NCI-H1048 (cell line): ENCODE measurements around the gene RAB3B.
A peak's percentile ranks its signal among the peaks of the same experiment; 100 is the strongest.
"Not testable (repeated sequence)": the region's sequence is repeated elsewhere in the genome, so short reads cannot be mapped to it uniquely, and the experiment has no call there.

Experiments
- DNase-seq: peaks from one replicate; lab custom pipeline; 2025; lab: John Stamatoyannopoulos, UW

RAB3B gene, protein sequence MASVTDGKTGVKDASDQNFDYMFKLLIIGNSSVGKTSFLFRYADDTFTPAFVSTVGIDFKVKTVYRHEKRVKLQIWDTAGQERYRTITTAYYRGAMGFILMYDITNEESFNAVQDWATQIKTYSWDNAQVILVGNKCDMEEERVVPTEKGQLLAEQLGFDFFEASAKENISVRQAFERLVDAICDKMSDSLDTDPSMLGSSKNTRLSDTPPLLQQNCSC

DNA sequence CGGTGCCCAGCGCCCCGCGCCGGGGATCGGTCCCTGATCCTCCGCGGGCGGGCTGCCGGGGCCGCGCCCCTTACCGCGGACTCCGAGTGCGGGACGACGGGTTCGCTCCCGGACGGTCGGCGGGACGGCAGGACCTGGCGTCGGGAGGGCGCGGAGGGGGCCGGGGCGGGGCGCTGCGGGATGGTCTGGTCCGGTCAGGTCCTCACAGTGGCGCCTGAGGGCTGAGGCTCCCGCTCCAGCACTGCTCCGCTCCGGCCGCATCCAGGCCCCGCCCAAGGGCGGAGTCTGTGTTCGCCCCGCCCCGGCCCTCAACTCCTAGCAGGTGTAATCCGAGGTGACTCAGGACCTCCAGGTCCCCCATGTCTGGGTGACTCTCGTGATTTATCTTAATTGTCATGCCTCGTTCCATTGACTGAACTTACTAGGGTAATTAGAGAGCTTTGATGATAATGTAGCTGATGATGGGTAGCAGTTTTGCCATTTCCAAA lies at the start of gene RAB3B:
RAB3B (minus strand) TSS at position 223 of the 488 bp plus-strand sequence. CDS start 13,583 bp downstream, outside the sequence.
- peak; percentile 46 for DNase-seq

DNA sequence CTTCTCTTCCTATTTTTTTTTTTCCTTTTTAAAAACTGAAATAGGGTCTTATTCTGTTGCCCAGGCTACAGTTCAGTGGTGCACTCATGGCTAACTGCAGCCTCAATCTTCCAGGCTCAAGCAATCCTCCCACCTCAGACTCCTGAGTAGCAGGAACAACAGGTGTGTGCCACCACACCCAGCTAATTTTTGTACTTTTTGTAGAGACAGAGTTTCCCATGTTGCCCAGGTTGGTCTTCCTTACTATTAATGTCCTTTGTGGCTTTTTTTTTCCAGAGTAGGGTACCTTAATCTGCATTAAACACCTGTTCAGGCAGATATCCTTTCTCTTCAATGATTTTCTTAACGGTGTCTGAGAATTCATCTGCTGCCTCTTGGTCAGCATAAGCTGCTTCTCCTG lies 47.4 kb upstream of the RAB3B start:
- DNase-seq: no peak

DNA sequence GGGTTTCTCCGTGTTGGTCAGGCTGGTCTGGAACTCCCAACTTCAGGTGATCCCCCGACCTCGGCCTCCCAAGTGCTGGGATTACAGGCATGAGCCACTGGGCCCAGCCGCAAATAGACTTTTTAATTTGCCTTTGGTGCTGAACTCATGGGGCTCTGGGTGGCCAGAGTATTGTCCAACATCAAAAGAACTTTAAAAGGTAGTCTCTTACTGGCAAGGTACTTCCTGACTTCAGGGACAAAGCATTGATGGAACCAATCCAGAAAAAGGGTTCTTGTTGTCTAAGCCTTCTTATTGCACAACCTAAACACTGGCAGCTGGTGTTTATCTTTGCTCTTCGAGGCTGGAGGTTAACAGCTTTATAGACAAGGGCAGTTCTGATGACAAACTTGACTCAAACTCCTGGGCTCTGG lies 46.9 kb upstream of the RAB3B start:
- no peak for DNase-seq

DNA sequence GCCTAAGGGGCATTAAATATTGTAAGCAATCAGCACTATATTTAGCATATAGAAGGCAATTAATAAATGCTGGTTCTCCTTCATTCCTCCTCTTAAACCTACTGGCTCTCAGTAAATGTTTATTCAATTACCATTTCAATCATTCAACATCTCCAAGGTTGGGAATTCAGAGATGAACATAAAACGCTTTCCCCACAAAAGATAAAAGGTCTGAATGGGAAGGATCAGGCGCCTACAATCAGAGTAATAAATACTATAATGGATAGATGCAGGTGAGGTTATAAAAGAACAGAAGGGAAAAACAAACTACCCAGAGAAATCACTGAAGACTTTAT lies 43.5 kb upstream of the RAB3B start:
- no peak for DNase-seq

DNA sequence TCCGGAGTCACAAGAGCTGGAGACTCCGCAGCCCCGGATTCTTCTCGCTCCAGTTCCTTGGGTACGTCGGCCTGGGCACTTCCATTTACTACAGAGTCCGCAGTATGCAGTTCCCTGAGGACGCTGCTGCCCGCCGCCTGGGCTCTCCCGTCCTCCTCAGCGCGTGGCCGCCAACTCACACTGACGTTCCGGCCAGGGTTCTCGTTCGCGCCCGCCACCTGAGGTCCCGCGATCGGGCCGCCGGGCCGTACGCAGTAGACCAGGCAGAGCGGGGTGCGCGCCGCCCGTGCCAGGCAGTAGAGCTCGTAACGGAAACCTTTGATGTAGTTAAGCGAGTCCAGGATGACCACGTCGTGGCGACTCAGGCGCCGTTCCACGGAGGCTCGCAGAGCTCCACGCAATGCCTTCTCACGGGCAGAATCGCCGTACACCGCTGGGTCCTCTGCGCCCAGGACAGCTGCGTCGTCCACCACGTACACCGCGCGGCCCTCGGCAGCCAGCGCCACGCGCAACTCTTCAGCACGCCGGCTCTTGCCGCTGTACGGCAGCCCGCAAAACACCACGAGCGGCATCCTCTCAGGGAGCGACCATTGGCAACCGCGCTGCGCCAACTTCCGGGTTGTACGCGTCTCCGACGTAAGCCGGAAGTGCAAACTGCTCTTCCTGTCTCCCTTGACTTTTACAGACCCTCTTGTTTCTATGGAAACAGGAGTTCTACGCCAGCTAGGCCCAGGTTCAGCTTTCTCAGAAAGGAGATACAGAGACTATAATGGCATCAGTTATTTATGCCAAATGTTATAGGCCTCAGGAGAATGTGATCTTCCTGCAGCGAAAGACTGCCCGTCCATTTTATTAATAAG lies 42.9 kb upstream of the RAB3B start, which contains the start of gene KTI12:
KTI12 (minus strand) TSS at position 621 of the 860 bp plus-strand sequence; CDS start at position 572, 49 bp downstream.
- DNase-seq: peak; percentile 73

DNA sequence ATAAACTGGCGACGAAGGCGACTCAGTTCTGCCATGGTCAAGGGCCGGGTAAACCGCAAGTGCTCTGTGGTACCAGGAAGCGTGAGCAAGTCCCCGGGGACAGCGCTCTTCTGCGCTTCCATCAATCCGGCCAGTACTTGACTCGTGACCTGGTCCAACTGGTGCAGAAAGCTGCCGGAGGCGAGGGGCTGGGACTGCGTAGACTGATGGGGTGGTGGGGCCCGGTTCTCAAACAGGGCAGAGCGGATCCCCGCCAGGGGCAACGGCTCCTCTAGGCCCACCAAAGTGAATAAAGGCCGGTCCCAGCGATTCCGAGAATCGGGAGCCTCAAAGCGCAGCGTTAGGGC lies 42.3 kb upstream of the RAB3B start:
- no peak for DNase-seq

DNA sequence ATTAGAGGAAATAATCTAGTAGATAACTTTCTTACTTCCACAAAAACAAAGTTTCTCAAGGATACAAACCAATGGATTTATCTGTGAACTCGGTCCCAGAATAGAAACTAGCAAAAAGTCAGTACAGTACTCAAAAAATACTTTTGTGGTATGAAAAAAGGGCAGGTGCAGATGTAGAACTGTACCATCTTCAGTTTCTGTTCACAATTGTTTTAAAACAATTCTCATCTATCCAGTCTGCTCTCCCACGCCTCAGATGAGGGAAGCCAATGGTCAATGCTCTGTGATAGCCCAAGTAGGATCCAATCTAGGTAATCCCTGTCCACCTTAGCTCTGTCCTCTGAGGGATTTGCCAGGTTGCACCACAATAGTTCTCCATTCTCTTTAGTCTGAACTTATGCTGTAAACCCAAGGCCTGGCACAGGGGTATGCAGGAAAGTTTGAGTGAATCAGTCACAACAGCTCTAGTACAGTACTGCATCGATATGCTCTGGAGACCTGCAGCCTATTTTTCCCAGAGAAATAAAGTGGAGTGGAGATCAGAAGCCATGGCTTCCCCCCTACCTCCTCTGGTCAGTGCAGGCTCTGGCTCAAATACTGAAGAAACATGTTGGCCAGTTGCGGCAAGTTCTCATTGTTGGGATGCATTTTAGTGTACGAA lies 41.8 kb upstream of the RAB3B start:
- DNase-seq: no peak

DNA sequence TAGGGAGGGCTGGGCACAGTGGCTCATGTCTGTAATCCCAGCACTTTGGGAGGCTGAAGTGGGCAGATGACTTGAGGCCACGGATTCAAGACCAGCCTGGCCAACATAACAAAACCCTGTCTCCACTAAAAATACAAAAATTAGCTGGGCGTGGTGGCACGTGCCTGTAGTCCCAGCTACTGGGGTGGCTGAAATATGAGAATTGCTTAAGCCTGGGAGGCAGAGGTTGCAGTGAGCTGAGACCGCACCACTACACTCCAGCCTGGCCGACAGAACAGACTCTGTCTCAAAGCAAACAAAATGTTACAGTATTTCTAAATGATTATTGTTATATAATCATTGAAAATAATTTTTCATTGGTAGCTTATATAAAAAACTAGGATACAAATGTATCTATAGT lies 38.3 kb upstream of the RAB3B start:
- DNase-seq: not testable (repeated sequence)

DNA sequence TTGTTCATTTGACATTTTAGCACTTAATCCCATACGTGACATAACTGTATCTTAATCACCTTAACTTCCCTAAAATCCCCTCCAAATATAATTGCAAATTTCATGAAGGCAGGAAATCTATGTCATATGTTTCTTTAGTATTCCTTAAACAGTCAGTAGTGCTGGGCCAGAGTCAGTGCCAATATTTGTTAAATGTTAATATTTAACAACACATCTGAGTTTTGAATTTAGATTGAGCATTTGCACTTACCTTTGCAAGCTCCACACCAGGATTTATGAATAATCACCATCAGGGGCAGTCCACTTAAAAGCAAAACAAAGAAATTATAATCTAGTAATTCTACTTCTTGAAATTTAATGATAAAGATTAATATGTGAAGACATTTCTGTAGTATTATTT lies 37.8 kb upstream of the RAB3B start:
- no peak for DNase-seq

DNA sequence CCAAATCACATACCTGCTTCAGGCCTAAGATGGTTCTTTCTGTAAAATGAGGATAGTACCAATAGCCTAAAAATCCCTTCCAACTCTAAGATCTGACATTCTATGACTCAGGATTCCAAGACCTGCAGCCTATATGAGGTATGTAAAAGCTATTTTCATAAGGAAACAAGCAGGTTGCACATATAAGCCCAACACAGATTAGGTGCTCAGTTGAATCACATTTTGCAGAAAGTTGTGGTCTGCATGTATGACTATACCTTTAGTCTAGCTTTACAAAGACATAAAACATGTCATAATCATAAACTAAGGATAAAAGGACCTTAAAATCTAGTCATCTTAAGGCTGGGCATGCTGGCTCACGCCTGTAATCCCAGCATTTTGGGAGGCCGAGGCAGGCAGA lies 35.8 kb upstream of the RAB3B start:
- DNase-seq: no peak

DNA sequence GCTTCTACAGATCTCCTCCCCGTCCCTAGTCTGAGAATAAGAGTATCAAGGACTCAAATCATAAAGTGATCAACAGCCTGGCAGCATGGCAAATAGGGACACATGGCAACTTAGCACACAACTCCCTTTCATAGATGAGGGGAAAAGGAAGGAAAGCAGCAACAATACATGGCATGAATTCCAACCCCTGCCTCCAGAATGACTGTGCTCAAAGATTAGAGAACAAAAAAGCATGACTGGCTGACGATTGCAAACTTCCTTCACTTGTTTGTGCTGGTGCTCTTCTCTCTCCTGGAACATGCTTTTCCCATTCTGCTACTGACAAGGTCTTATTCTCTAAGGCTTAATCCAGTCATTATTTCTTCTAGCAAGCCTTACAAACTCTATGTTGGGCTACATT lies 31.6 kb upstream of the RAB3B start:
- no peak for DNase-seq

DNA sequence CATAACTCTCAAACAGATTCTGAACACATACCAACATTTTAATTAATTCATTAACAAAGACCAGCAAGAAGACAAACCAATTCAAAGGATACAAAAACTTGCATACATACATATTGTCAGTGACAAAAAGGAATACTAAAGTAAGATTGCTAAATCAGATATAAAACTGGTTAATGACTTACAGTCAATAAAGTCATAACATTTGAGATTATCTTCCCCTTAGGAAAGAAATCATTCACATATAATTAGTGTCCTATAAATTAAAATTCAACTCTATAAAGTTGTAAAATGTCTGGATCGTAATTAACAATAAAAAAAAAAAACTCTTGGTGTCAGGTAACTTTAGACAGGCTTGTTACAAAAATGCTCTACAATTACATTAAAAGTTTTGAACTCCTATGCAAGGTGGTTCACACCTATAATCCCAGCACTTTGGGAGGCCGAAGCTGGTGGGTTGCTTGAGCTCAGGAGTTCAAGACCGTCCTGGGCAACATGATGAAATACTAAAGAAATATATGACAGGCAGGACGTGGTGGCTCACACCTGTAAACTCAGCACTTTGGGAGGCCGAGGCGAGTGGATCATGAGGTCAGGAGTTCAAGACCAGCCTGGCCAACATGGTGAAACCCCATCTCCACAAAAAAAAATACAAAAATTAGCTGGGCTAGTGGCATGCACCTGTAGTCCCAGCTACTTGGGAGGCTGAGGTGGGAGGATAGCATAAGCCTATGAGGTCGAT lies 17.7 kb upstream of the RAB3B start:
- no peak for DNase-seq

DNA sequence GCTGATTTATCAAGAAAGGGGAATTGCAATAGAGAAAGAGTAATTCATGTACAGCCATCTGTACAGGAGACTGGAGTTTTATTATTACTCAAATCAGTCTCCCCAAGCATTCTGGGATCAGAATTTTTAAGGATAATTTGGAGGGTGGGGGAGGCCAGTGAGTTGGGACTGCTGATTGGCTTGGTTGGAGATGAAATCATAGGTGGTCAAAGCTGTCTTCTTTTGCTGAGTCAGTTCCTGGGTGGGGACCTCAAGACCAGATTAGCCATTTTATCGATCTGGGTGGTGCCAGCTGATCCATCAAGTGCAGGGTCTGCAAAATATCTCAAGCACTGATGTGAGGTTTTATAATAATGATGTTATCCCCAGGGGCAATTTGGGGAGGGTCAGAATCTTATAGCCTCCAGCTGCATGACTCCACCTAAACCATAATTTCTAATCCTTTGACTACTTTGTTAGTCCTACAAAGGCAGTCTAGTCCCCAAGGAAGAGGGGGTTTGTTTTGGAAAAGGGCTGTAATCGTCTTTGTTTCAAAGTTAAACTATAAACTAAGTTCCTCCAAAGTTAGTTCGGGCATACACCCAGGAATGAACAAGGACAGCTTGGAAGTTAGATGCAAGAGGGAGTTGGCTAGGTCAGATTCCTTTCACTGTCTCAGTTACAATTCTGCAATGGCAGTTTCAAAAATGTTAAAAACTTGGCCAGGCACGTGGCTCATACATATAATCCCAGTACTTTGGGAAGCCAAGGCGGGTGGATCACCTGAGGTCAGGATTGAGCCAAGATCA lies 16.9 kb upstream of the RAB3B start:
- no peak for DNase-seq

DNA sequence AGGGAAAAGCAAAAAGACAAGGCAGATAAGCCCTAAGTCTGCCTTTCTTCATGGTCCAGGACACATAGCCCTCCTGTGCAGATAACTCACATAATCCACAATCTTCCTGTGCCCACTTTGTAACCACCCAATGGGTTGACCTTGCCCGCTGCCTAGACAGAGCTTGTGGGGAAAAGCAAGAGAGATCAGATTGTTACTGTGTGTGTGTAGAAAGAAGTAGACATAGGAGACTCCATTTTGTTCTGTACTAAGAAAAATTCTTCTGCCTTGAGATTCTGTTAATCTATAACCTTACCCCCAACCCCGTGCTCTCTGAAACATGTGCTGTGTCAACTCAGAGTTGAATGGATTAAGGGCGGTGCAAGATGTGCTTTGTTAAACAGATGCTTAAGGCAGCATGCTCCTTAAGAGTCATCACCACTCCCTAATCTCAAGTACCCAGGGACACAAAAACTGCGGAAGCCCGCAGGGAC lies 15.6 kb upstream of the RAB3B start:
- not testable (repeated sequence) for DNase-seq

DNA sequence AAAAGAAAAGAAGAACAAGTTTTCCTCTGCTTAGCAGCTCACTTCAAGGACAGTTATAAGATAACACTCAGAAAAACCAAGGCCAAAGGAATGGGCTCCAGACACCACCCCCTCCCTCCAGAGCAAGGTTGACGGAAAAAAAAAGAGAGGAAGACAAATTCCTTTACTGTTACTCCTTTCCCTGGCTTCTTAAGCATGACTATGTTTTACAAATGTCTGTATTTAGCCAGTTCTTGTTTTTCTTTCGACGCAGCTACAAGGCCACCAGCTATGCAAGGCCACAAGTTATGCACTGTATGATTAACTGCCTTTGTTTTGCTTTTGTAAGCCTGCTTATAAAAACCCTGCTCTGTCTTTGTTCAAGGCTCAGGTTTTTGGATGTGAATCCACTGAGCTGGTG lies 15.0 kb upstream of the RAB3B start:
- DNase-seq: not testable (repeated sequence)

DNA sequence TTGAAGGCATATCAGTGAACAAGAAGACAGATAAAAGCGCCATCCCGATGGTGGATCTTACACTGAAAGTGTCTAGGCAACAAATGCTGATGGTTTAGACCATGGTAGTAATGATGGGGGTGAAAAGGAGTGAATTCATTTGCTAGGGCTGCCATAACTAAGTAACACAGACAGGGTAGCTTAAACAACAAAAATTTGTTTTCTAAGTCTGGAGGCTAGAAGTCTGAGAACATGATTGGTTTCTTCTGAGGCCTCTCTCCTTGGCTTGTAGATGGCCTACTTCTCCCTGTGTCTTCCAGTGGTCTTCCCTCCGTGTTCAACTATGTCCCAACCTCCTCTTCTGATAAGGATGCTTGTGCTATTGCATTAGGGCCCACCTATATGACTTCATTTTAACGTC lies 13.4 kb upstream of the RAB3B start:
- DNase-seq: no peak

DNA sequence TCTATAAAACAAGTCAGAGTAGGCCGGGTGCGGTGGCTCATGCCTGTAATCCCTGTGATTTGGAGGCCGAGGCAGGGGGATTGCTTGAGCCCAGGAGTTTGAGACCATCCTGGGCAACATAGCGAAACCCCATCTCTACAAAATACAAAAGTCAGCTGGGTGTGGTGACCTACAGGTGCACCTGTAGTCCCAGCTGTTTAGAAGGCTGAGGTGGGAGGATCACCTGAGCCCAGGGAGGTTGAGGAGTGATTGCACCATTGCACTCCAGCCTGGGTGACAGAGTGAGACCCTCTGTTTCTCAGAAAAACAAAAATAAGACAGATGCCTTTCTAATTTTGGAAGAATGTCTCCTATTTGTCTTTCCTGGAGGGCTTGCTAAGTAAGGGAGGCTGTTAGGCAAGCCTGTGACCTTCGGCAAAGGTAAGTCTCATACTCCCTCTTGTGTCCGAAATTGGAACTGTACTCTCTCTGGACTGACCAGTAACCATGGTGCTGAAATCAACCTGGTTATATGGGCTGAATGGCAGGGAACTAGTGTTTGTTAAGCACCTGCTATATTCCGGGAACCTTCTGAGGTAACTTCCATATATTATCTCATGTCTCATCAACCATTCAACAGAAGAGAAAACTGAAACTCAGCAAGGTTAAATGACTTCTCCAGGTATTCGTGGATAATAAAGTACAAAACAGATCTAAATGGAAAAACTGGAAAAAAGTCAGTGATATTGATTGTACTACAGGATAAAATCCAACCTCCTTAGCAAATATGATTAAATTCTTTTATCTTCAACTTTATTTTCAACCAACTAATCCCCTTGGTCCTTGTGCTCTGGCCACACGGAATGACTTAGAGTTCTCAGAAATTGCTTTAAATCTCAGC lies 11.8 kb upstream of the RAB3B start:
- peak; percentile 77 for DNase-seq

DNA sequence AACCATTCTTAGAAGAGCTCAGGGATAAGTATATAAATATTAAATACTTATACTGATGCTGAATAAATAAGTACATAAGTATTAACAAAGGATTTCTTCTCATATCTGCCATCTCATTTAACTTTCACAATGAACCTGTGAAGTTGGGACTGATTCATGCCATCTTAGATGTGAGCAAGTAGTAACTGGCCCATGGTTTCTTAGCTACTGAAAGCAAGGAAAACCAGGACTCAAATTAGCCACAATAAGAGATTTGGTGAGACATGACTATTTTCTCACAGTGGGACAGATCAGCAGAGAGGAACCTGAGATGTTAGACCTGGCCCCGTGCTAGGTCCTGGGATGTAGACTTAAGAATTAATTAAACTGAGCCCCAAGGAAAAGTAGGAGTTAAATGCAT lies 8.2 kb upstream of the RAB3B start:
- DNase-seq: no peak

DNA sequence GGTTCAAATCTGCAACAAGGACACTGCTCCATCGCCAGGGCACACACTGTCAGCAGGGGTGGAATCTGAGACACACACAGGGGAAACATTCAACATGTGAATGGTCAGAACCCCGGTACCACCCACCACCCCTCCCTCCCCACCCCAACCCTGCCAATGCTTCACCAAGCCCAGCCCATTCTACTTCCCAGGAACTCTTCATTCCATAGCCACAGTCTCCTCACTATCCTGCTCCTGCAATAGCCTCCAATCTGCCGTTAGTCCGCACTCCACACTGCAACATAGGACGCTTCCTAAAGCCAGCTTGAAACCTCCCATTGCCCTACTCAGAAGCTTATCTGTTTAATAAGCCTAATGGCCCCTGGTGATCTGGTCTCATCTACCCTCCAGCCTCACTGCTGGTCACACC lies 7.5 kb upstream of the RAB3B start:
- DNase-seq: no peak
